ENCODE measurements around the gene ATL1.
"Not testable (repeated sequence)": the region's sequence is repeated elsewhere in the genome, so short reads cannot be mapped to it uniquely, and the experiment has no call there.

The ATL1 gene

GRCh38 chr14:50647753-50648152, 87.8 kb downstream of the ATL1 start:
- DNase-seq (ENCODE audit: extremely low read depth in 1 of 2, low read depth in 1 of 2) = no peak

GRCh38 chr14:50649691-50650090, 89.7 kb downstream of the ATL1 start:
- no peak for DNase-seq (ENCODE audit: extremely low read depth in 1 of 2, low read depth in 1 of 2)

GRCh38 chr14:50656776-50657175, 96.8 kb downstream of the ATL1 start:
- DNase-seq (ENCODE audit: extremely low read depth in 1 of 2, low read depth in 1 of 2) = no peak

GRCh38 chr14:50657753-50658152, 97.8 kb downstream of the ATL1 start:
- DNase-seq (ENCODE audit: extremely low read depth in 1 of 2, low read depth in 1 of 2) = no peak

- DNase-seq (ENCODE audit: extremely low read depth in 1 of 2, low read depth in 1 of 2) = no peak
Observed at GRCh38 chr14:50658203-50658602, 98.3 kb downstream of the ATL1 start.

- no peak for DNase-seq (ENCODE audit: extremely low read depth in 1 of 2, low read depth in 1 of 2)
Observed at GRCh38 chr14:50659327-50659974, 99.5 kb downstream of the ATL1 start.

GRCh38 chr14:50664579-50664978, 104.6 kb downstream of the ATL1 start:
- DNase-seq (ENCODE audit: extremely low read depth in 1 of 2, low read depth in 1 of 2) = not testable (repeated sequence)

GRCh38 chr14:50665300-50665699, 105.4 kb downstream of the ATL1 start:
- not testable (repeated sequence) for DNase-seq (ENCODE audit: extremely low read depth in 1 of 2, low read depth in 1 of 2)

GRCh38 chr14:50666772-50667683, 107.1 kb downstream of the ATL1 start:
- DNase-seq (ENCODE audit: extremely low read depth in 1 of 2, low read depth in 1 of 2) = no peak

- DNase-seq (ENCODE audit: extremely low read depth in 1 of 2, low read depth in 1 of 2) = peak in 1 of 2 donors; percentile 7
Observed at GRCh38 chr14:50667684-50667995, 107.7 kb downstream of the ATL1 start.

- DNase-seq (ENCODE audit: extremely low read depth in 1 of 2, low read depth in 1 of 2) = peak; percentile 15 to 37
Observed at GRCh38 chr14:50667996-50668825, 108.3 kb downstream of the ATL1 start, which contains the start of gene SAV1. SAV1 (minus strand) TSS chr14:50668306; CDS start chr14:50667967, 339 bp downstream.

GRCh38 chr14:50668826-50669143, 108.8 kb downstream of the ATL1 start:
- DNase-seq (ENCODE audit: extremely low read depth in 1 of 2, low read depth in 1 of 2) = no peak

GRCh38 chr14:50669441-50669986, 109.6 kb downstream of the ATL1 start:
- DNase-seq (ENCODE audit: extremely low read depth in 1 of 2, low read depth in 1 of 2) = no peak

- no peak for DNase-seq (ENCODE audit: extremely low read depth in 1 of 2, low read depth in 1 of 2)
Observed at GRCh38 chr14:50670196-50670865, 110.4 kb downstream of the ATL1 start.

GRCh38 chr14:50670866-50671256, 110.9 kb downstream of the ATL1 start:
- DNase-seq (ENCODE audit: extremely low read depth in 1 of 2, low read depth in 1 of 2) = no peak

GRCh38 chr14:50675597-50675996, 115.7 kb downstream of the ATL1 start:
- DNase-seq (ENCODE audit: extremely low read depth in 1 of 2, low read depth in 1 of 2) = no peak

GRCh38 chr14:50676814-50677516, 117.0 kb downstream of the ATL1 start:
- no peak for DNase-seq (ENCODE audit: extremely low read depth in 1 of 2, low read depth in 1 of 2)

GRCh38 chr14:50677527-50678063, 117.7 kb downstream of the ATL1 start:
- no peak for DNase-seq (ENCODE audit: extremely low read depth in 1 of 2, low read depth in 1 of 2)

GRCh38 chr14:50678163-50678562, 118.2 kb downstream of the ATL1 start:
- no peak for DNase-seq (ENCODE audit: extremely low read depth in 1 of 2, low read depth in 1 of 2)

- no peak for DNase-seq (ENCODE audit: extremely low read depth in 1 of 2, low read depth in 1 of 2)
Observed at GRCh38 chr14:50679674-50680073, 119.7 kb downstream of the ATL1 start.
